ENCODE data around the gene EHD4. TPM values are rescaled to one million over a fixed set of nuclear protein-coding genes. Genes with fewer than 3 reads are reported as not detected.

EHD4 gene
- polyA plus RNA-seq, 10 donors = 23.4 to 37.9 (median 33.7) TPM

GRCh38 chr15:41881550-41881919 is 90.8 kb downstream of the EHD4 start:
- no peak for DNase-seq

DNA sequence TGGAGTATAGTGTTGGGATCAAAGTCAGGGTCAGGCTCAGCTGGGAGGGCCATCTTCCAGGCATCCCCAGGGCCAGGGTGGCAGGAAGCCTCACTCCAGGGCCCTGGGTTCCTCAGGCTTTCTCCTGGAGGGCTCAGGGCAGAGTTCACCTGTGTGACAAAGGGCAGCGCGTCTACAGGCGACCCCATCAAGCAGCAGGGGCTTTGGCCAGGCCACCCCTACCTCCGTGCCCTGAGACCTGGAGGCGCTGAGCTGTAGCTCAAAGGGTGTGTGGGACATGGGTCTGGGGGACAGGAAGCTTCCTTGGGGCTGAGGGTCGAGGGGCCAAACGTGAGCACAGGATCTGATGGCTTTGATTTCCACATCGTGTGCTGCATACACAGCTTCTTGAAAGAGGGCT is 91.3 kb downstream of the EHD4 start:
- no peak for DNase-seq

DNA sequence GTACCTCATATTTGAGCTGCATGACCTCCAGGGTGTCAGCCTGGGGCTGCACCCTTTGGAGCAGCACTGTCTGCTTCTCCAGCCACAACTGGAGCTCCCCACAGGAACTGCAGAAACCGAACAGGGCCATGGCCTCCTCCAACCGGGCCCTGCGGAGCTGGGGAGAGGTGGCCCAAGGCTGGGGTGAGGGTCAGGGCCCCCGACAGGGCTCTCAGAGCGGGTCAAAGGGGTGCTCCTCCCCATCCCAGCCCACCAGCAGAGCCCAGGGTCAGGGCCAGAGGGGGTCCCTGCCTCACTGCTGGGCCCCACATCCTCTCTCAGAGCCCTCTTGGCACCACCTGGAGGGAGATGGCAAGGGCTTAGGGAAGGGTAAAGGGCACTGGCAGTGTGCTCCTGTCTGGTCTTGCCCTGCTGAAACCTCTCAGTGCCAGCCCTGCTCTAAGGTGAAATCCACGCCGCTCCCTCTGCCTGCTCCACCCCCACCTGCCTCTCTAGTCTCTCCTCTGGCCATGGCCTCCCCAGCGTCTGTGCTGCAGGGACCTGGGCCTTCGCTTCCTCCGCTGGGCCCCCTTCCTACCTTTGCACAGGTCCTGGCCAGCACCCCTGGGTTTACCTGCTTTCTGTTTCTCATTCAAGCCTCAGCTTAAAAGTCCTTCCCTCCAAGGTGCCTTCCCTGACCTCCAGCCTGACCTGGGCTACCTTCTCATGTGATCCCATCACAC is 92.0 kb downstream of the EHD4 start:
- DNase-seq = no peak

- DNase-seq = no peak
These were observed 93.0 kb downstream of the EHD4 start for GRCh38 chr15:41879321-41879845.

DNA sequence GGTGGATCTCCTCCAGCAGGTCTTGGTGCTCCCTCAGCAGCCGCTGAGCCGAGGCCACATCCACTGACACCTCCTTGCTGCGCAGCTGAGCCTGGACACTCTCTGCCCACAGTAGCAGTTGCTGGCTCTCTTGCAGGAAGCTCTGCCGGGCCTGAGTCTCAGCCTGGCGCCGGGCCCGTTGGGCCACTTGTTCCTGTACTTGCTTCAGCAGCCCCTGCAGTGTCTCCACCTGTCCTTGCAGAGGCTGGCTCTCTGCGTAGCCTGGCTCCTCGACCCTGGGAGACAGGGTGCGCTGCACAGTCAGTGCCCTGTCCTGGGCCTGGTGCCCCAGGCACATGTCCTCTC is 94.0 kb downstream of the EHD4 start:
- DNase-seq = peak in 2 of 3 donors; percentile 35 to 44

GRCh38 chr15:41877631-41878354 is 94.6 kb downstream of the EHD4 start:
- DNase-seq = no peak

DNA sequence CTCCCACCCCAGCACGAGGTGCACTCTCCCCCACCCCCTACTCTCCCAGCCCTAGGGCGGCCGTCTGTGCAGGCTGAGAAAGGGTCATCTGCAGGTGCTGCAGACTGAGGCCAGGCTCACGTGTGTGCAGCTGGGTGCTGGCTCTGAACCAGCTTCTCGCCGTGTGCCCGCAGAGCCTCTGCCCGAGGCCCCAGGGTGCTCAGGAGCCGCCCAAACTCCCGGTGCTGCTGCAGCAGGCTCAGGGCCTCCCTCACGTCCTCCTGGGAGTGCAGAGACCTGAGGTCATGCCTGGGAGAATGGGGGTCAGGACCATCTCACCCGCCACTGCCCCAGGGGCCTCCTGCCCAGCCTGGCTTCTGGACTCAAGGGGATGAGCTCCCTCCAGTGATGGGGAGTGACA is 95.7 kb downstream of the EHD4 start:
- no peak for DNase-seq

- no peak for DNase-seq
These were observed 96.3 kb downstream of the EHD4 start for GRCh38 chr15:41876007-41876406.

DNA sequence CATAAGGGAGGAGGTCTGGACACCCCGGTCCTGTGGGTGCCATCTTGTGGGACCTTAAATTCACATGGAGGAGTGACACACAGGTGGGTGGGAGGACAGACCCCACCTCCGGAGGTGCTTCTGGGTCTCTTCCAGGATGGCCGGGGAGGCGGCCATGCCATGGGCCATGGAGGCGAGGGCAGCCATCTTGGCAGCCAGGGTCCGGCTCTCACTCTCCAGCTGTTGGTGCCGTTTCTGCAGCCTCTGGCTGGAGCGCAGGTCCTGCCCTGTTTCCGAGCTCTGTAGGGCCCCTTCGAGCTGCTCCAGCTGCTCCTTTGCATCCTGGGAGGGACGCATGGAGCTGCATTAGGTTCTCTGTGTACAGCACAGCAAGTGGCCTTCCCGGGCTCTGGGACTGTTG is 97.6 kb downstream of the EHD4 start:
- no peak for DNase-seq

DNA sequence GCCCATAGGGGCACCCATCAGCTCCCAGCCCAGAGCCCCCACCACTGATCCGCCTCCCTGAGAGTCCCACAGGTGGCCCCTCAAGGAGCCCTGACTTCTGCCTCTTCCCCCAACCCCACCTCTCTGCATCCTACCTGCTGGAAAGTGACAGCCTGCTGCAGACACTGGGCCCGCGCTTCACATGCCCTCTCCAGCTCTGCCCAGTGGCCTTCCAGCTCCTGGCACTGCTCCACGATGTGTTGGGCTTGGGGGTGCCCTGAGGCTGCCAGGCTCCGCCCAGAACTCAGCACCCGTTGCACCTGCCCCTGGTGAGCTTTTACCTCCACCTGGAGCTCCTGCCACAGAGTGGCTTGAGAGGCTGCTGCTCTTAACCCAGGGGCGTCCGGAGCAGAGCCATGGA is 98.6 kb downstream of the EHD4 start:
- no peak for DNase-seq

DNA sequence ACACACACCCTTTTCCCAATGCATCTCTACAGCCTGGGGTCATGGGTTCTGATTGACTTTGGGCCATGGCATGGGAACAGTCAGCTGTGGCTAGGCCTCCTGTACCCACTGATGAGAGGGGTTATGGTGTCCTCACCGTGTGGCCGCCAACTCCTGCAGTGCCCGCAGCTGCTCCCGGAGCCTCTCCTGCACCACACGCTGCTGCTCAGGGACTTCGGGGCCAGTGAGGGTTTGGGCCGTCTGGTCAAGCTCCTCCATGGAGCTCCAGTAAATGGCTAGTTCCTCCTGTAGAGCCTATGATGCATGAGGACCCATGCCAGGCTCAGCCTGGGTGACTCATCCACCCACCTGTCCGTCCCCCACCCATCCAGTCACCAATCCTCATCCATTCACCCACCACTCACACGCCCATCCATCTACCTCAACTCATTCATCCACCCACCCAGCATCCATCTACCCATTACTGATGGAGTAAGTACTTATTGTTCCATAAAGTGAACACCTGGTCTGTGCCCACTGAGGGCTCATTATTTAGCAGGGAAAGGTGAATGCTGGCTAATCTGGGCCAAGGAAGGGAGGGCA is 100.1 kb downstream of the EHD4 start:
- DNase-seq = no peak

GRCh38 chr15:41871175-41871905 is 101.0 kb downstream of the EHD4 start:
- DNase-seq = no peak

DNA sequence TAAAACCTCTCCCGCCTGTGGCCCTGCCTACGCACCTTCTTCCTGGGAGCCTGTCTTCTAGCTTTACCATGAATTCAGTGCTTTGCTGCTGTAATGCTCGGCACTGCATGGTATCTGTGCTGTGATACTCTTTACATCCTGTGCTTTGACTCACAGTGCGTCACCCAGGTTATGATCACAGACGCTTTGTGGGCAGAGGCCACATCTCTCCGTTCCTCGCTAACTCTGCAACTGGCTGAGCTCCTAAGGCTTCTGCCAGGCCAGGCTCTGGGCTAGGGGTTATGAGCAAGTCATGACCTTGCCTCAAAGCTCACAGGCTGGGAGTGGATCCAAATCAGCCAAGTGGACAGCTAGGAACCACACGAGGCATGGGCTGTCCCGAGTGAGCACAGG is 101.7 kb downstream of the EHD4 start:
- DNase-seq = no peak

DNA sequence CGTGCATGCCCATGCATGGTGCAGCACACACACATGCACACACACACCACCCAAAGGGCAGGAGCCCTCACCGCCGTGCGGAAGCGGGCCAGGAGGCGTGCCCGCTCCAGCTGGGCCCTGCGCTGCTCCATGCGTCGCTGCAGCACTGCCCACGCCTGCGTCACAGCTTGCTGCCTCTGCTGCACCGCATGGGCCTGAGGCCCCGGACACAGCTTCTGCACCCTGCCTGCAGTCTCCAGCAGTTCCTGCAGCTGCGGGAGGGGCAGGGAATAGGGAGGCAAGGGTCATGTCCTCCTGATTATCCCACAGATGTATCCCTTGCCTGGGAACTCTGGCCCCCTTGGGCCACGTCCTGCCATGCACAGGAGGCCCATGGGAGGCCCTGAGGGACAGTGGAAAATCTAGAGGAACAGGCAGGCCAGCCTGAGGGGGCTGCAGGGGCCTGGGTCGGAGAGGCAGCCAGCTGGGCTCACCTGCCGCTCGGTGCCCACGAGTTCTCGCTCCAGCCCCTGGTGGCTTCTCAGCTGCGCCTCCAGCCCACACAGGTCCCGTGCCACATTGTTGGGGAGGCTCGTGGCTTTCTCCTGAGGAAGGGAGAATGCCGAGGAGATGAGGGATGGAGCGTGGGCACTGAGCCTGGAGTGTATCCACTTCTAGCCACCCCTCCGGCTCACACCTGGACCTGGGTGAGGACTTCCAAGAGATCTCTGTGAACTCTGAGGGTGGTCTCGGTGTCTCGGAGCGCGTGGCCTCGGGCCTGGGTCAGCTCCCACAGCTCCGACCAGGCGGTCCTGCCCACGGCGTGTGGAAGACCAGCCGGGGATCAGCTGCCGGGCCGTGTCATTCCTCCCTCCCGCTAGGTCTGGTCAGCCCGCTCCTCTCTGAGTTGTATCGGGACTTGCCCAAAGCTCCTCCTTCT is 102.3 kb downstream of the EHD4 start:
- no peak for DNase-seq

DNA sequence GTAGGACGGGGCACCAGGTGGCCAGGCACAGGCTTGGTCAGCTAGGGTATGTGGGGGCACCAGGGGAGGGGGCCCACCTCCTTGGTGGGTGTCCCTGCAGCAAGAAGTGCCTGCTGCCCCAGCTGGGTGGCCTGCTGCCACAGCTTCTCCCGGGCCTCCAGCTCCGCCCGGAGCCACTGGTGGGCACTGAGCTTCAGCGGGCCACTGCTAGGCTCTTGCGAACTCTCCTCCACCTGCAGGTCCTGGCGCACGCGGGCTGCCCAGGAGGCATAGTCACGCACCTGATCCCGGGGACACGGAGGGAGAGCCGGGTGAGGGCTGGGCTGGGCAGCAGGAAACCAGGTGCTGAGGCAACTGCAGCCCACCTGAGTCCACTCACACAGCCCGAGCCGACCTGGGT is 104.0 kb downstream of the EHD4 start:
- no peak for DNase-seq

- DNase-seq = no peak
These were observed 105.3 kb downstream of the EHD4 start for GRCh38 chr15:41866872-41867579.

GRCh38 chr15:41866263-41866703 is 106.1 kb downstream of the EHD4 start:
- DNase-seq = no peak

DNA sequence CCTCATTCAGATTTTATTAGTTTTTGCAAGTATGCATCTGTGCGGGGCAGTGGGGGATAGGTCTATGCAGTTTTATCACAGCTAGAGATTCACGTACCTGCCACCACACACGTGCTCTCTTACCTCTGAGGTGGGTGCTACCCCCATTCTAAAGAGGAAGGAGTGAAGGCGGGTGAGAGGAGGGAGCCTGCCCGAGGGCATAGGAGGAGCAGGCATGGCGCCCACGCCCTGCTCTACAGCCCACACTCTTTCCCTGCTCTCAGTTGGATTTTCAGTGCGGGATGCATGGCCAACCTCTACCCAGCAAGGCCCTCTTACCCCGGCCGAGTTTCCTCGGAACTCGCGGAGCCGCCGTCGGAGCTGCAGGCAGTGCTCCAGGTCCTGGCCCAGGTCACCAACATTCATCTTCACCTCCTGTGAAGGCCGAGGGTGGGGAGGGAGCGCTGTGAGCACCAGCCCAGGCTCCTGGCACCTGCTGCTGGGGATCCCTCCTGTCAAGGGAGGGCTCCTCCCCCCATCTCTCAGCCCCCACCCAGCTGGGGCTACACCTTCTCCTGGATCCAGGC is 106.8 kb downstream of the EHD4 start:
- no peak for DNase-seq

DNA sequence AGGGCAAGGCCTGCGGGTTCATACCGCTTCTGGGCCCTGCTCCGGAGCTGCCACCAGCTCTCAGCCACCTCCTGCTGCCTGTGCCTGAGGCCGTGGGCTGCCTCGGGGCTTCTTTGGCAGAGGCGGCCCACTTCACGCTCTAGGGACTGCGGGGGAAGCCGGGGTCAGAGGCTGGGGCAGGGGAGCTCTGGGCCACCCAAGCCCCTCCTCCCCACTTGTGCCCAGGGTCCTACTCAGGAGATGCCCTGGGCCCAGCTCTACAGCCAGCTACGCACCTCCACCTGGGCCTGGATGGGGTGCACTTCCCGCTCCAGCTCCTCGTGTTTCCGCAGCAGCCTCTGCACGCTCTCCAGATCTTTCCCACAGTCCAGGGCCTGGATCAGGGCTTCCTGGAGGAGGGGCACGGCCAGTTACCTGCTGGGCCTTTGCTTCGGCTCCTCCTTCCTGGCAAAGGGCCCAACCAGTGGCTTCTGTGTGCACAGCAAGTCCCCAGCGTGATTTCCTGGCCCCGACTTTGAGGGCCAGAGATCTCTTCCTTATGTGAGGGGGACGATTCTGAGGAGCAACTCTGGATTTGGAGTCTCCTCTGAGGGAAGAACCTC is 109.7 kb downstream of the EHD4 start:
- no peak for DNase-seq
